ENCODE measurements around the gene FAM234A.

FAM234A gene

DNA sequence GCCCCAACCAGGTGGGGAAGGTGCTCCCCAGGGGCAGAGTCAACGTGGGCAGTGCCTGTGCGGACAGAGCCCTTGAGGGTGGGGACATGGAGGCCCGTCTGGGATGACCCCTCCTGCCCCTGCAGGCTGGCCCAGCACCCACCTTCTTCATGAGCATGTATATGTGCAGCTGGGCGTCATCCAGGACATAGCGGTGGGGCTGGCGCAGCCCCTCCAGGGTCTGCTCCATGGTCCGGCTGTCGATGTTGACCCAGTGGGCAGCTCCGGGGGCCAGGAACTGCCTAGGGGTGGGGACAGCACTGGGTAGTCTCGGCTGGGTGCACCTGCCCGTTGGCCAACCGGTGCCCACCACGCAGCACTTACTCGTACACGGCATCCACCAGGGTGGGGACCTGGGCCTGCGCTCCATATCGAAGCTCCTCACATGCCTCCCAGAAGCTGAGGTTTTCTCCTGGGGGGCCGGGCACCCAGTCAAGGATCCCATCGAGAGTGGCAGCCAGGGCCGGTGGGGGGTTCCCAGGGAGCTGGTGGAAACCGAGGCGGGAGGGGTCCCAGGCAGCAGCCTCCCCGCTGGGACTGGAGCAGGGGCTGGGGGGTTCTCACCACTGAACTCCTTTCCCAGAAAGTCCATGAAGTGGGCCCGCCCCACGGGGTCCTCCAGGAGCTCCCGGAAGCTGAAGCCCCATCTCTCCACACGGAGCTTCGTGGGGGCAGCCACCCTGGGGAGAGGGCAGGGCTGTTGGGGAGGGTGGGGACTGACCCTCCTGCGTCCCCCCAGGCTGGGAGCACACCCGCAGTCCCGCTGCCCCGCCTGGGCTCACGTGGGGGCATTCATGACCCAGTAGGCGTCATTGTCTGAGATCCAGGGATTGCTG lies 36.0 kb downstream of the FAM234A start:
- TF ChIP-seq, protein P1, sequence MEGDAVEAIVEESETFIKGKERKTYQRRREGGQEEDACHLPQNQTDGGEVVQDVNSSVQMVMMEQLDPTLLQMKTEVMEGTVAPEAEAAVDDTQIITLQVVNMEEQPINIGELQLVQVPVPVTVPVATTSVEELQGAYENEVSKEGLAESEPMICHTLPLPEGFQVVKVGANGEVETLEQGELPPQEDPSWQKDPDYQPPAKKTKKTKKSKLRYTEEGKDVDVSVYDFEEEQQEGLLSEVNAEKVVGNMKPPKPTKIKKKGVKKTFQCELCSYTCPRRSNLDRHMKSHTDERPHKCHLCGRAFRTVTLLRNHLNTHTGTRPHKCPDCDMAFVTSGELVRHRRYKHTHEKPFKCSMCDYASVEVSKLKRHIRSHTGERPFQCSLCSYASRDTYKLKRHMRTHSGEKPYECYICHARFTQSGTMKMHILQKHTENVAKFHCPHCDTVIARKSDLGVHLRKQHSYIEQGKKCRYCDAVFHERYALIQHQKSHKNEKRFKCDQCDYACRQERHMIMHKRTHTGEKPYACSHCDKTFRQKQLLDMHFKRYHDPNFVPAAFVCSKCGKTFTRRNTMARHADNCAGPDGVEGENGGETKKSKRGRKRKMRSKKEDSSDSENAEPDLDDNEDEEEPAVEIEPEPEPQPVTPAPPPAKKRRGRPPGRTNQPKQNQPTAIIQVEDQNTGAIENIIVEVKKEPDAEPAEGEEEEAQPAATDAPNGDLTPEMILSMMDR (IDR thresholded peaks at IDR 0.05; ENCODE audit: borderline replicate concordance, insufficient read depth, low read depth, low read length) = no peak
- no peak overlapping the region for H3K4me3 ChIP-seq (ENCODE audit: low read depth, low read length)

DNA sequence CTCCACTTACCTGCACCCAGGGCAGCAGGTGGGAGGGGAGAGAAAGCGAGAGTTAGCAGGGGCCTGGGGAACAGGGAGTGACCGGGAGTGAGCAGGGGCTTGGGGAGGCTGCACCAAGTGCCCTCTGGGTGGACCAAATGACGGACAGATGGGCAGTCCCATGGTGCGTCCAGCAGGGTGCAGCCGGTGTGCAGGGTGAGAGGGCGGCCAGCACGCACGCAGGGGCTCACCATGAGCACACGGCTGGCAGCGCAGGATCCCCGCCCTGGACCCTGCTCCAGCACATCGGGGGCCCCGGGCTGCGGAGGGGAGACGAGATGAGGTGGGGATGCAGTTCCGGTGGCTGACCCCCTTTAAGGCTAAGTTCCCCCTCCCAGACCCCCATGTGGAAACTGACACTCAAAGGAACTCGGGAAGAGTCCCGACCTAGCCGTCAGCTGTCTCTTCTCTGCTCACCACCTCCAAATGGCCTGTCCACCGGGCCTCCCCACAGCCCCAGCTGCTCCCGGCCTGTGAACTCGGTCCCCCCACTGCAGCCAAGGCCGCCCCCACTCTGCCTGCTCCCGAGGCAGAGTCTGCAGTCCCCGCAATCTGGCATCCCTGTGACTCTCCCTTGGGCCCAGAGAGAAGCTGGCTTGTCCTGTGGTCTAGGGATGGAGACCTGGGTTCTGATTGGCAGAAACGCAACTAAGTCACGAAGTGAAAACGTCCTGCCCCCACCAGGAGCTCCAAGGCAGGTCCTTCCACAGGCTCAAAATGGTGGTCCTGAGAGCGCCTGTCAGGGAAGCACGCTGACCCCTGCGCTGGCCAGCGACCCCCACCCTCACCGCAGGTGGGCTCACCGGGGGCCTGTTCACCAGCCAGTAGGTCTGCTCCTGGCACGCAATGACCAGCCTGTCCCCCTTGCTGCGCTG lies 38.3 kb downstream of the FAM234A start:
- no peak overlapping the region for H3K4me3 ChIP-seq (ENCODE audit: low read depth, low read length)
- TF ChIP-seq, protein P1 (IDR thresholded peaks at IDR 0.05; ENCODE audit: borderline replicate concordance, insufficient read depth, low read depth, low read length) = no peak

DNA sequence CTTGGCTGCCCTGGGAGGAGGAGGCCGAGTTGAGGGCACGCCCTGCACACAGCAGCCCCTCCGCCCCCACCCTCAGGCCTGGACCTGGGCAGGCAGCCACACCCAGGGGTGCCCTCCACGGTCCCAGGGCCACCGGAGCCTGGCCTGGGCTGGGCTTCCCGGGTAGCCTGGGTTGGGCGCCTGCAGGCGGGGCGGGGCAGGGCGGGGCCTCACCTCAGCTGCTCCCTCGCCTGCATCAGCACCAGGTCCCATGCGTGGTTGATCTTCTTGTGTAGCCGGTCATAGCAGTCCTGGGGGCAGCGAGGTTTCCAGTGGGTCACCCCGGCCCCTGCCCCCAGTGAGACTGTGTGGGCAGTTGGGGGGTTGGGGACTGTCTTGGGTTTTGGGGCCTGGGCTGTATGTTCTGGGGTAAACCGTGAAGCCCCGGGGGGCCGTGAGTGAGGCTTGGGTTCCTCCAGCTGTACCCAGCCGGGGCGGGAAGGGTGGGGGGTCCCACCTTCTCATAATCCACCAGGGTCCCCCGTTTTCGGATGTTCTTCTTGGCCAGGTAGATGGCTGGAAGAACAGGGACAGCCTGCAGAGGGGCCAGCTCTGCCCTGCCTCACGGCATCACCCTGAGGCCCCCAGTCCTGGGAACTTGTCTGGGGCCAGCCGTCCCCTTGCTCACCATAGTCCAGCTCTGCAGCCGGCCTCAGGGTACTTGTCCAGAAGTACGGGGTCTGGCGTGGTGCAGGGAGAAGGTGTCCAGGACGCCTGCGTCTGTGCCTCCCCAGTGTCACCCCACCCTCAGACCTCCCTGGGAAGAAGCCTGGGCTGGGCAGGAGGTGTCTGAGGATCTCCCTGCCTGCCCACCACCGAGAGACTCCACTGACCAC lies 39.2 kb downstream of the FAM234A start:
- TF ChIP-seq, protein P1 (IDR thresholded peaks at IDR 0.05; ENCODE audit: borderline replicate concordance, insufficient read depth, low read depth, low read length) = no peak
- H3K4me3 ChIP-seq (ENCODE audit: low read depth, low read length) = no peak overlapping the region

DNA sequence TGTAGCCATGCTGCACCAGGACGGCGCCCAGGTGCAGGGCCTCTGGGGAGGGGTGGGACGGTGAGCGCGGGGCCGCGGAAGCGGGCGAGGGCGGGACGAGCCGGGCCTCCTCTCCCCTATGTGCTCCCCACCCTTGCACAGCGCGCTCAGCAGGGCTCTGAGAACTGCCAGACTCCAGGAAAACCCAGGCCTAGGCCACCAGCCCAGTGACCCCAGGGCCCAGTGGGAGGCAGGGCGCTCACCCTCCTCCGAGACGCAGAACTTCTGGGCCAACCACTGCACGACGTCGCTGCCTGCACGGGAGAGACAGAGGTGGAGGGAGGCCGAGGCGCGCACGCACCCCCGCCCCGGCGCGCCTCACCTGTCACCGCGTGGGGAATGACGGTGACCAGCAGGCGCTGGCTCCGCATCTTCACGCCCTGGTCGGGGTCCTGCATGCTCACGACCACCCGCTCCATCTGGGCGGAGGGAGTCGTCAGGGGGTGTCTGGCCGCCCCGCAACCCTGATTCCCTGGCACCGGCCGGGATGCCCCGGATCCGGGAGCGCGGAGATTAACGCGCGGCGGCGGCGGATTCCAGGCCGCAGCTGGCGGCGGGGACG lies 40.5 kb downstream of the FAM234A start:
- TF ChIP-seq, protein P1 (IDR thresholded peaks at IDR 0.05; ENCODE audit: borderline replicate concordance, insufficient read depth, low read depth, low read length) = no peak
- H3K4me3 ChIP-seq (ENCODE audit: low read depth, low read length) = no peak overlapping the region

DNA sequence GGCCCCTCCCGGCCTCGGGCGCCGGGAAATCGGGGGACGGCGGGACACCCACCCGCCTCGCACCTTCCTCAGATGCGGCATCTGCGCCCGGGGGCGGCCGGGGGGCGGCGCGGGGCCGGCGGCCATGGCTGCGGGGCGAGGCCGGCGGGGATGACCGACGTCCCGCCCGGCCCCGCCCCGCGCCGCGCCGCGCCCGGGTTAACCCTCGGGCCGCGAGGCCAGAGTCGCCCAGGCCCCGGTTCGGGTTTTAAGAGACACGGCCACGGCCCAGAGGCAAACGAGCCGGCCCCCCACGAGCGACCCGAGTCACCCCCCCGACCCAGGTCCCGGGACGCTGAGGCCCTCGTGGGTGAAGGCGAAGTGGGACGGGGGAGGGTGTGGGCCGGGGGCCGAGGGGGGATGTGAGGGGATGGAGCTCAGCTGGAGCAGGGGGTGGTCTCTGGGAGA lies 41.2 kb downstream of the FAM234A start, which contains the start of gene RGS11:
Gene RGS11, minus strand, starts transcription at position 159 of the 447 bp plus-strand sequence. Its CDS starts 33 bp downstream, at position 126.
- TF ChIP-seq, protein P1 (IDR thresholded peaks at IDR 0.05; ENCODE audit: borderline replicate concordance, insufficient read depth, low read depth, low read length) = no peak
- no peak within 1 kb of the TSS for H3K4me3 ChIP-seq (ENCODE audit: low read depth, low read length)
